ENCODE measurements around the gene ERLIN1. TPM values are rescaled to one million over a fixed set of nuclear protein-coding genes. Genes with fewer than 3 reads are reported as not detected.

ERLIN1 gene
- total RNA-seq, 6 experiments from 2014 or later: 37.1 to 82.0 (median 54.1) TPM

DNA sequence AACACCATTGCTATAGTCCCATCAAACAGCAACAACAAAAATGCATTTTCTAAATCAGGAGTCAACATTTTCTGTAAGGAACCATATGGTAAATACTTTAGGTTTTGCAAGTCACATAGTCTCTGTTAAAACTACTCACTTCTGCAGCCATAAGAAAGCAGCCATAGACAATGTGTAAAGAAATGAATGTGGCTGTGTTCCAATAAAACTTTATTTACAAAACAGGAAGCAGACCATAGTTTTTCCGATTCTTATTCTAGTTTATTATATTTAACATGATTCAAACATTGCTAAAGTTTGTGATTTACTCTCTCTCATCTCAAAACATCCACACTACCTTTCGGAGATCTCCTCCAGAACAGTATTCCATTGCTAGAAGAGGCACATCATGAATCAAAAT is 36.7 kb upstream of the ERLIN1 start:
- no peaks in the 10 kb centered on the region for H3K4me1 ChIP-seq
- no peak for DNase-seq
- no peak overlapping the region for H3K27ac ChIP-seq
- WGBS (ENCODE audit: insufficient coverage, low coverage, low lambda C conversion rate, missing lambda C conversion rate): 87% methylated on average over 2 of the region's 2 CpGs
- peaks cover 0 to 62% (median 33%) of the 10 kb centered on the region in 4 donors for H3K36me3 ChIP-seq
- H3K4me3 ChIP-seq: no peak overlapping the region
- ATAC-seq: no peak
- TF ChIP-seq, protein P1, sequence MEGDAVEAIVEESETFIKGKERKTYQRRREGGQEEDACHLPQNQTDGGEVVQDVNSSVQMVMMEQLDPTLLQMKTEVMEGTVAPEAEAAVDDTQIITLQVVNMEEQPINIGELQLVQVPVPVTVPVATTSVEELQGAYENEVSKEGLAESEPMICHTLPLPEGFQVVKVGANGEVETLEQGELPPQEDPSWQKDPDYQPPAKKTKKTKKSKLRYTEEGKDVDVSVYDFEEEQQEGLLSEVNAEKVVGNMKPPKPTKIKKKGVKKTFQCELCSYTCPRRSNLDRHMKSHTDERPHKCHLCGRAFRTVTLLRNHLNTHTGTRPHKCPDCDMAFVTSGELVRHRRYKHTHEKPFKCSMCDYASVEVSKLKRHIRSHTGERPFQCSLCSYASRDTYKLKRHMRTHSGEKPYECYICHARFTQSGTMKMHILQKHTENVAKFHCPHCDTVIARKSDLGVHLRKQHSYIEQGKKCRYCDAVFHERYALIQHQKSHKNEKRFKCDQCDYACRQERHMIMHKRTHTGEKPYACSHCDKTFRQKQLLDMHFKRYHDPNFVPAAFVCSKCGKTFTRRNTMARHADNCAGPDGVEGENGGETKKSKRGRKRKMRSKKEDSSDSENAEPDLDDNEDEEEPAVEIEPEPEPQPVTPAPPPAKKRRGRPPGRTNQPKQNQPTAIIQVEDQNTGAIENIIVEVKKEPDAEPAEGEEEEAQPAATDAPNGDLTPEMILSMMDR (IDR thresholded peaks at IDR 0.05): no peak
- TF ChIP-seq POLR2A (IDR thresholded peaks at IDR 0.05): no peak
- H3K27me3 ChIP-seq: no peaks in the 10 kb centered on the region
- H3K9me3 ChIP-seq: no peaks in the 10 kb centered on the region
- intact Hi-C loops (cut with DNase I): no loop called here

DNA sequence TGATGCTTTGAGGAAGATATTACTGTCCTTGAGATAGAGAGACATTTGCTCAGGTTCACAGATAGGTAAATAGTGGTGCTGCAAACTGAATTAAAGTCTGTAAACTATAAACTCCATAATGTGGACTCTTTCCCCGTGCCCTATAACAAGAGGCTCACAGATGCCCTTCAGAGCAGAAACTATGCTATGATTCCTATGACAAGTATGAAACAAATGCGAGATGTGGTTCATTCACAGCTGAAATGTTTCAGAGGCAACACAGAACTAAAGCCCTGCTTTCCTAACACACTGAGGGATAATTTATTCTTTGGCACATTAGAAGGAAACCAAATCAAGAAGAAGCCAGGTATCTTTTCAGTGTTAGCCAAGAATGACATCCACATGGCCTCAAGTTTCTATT is 30.2 kb upstream of the ERLIN1 start:
- DNase-seq (no peak), ATAC-seq (no peak)
- Histone ChIP-seq H3K27me3 (no peaks in the 10 kb centered on the region), H3K36me3 (peaks cover 0 to 60% (median 21%) of the 10 kb centered on the region in 4 donors), H3K4me3 (no peak overlapping the region), H3K27ac (no peak overlapping the region), H3K9me3 (no peaks in the 10 kb centered on the region), H3K4me1 (peaks cover 0 to 4% (median 0%) of the 10 kb centered on the region in 4 donors)
- 100% methylated on average over 2 of the region's 2 CpGs for WGBS (ENCODE audit: insufficient coverage, low coverage, low lambda C conversion rate, missing lambda C conversion rate)
- TF ChIP-seq, protein P1 (IDR thresholded peaks at IDR 0.05): no peak
- no peak for TF ChIP-seq POLR2A (IDR thresholded peaks at IDR 0.05)
- intact Hi-C loops (cut with DNase I): no loop called here

DNA sequence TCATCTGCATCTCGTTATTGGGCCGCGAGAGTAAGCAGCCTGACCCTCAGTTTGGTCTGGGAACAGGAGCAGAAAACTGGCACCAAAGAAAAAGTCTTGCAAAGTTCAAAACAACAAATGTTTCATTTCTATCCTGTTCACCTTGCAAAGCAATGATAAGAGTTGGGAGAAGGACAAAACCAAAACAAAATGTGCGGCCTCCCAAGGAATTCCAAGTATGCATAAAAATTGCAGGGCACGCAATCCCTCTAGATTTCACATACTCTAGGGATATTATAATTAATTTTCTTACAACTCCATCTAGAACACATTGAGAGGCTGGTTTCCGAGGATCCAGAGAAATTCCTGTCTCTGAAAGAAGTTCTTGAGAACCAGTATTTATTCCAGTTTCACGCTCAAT is 23.5 kb upstream of the ERLIN1 start:
- H3K27me3 ChIP-seq: no peaks in the 10 kb centered on the region
- TF ChIP-seq, protein P1 (IDR thresholded peaks at IDR 0.05): no peak
- TF ChIP-seq POLR2A (IDR thresholded peaks at IDR 0.05): no peak
- no peaks in the 10 kb centered on the region for H3K9me3 ChIP-seq
- no peak overlapping the region for H3K4me3 ChIP-seq
- DNase-seq (no peak), ATAC-seq (no peak)
- intact Hi-C loops (cut with DNase I): no loop called here
- H3K27ac ChIP-seq: no peak overlapping the region
- H3K4me1 ChIP-seq: peaks cover 0 to 4% (median 0%) of the 10 kb centered on the region in 4 donors
- 82% methylated on average over 7 of the region's 7 CpGs for WGBS (ENCODE audit: insufficient coverage, low coverage, low lambda C conversion rate, missing lambda C conversion rate)
- peaks cover 0 to 26% (median 3%) of the 10 kb centered on the region in 4 donors for H3K36me3 ChIP-seq

DNA sequence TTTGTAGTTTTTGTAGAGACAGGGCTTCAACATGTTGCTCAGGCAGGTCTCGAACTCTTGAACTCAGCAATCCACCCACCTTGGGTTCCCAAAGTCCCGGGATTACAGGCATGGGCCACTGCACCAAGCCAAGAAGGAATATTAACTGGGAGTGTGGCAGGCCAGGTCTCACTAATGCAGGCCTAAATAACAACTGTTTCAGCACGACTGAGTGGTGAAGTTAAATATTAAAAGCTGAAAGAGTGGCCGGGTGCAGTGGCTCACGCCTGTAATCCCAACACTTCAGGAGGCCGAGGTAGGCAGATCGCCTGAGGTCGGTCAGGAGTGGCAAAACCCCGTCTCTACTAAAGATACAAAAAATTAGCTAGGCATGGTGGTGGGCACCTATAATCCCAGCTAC is 22.4 kb upstream of the ERLIN1 start:
- no peak for DNase-seq
- no peak for ATAC-seq
- WGBS (ENCODE audit: insufficient coverage, low coverage, low lambda C conversion rate, missing lambda C conversion rate): 88% methylated on average over 8 of the region's 9 CpGs
- H3K27ac ChIP-seq: no peak overlapping the region
- peaks cover 0 to 4% (median 0%) of the 10 kb centered on the region in 4 donors for H3K4me1 ChIP-seq
- H3K9me3 ChIP-seq: no peaks in the 10 kb centered on the region
- TF ChIP-seq POLR2A (IDR thresholded peaks at IDR 0.05): no peak
- TF ChIP-seq, protein P1 (IDR thresholded peaks at IDR 0.05): no peak
- no peak overlapping the region for H3K4me3 ChIP-seq
- H3K36me3 ChIP-seq: peaks cover 0 to 34% (median 8%) of the 10 kb centered on the region in 4 donors
- no peaks in the 10 kb centered on the region for H3K27me3 ChIP-seq
- intact Hi-C loops (cut with DNase I): no loop called here

DNA sequence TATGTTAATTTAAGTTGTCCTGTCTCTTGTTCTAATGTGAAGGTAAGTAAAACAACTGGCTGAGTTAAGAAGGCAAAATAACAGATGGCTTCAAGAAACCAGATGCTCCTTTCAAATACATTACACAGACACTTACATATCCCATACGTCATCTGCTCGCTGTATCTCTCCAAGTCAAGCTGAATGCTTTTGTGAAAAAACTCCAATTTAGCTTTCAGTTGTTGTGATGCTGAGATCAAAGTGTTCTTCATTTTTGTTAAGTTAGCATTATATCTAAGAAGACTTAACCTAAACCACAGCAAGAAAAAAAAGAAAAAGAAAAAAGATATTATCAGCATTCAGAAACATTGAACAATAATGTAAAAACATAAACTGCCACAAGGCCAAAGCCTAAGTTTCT is 18.5 kb upstream of the ERLIN1 start:
- WGBS (ENCODE audit: insufficient coverage, low coverage, low lambda C conversion rate, missing lambda C conversion rate): 97% methylated on average over 2 of the region's 2 CpGs
- TF ChIP-seq, protein P1 (IDR thresholded peaks at IDR 0.05): no peak
- no peak for TF ChIP-seq POLR2A (IDR thresholded peaks at IDR 0.05)
- DNase-seq (no peak), ATAC-seq (no peak)
- intact Hi-C loops (cut with DNase I): no loop called here
- Histone ChIP-seq H3K27ac (no peak overlapping the region), H3K9me3 (no peaks in the 10 kb centered on the region), H3K27me3 (no peaks in the 10 kb centered on the region), H3K4me1 (no peaks in the 10 kb centered on the region), H3K4me3 (no peak overlapping the region), H3K36me3 (peaks cover 0 to 55% (median 15%) of the 10 kb centered on the region in 4 donors)

Data from right lobe of liver (tissue), 6 donors.